Ascending aorta (tissue), 2 donors: ENCODE data around the gene PLCH1. TPM values are rescaled to one million over a fixed set of nuclear protein-coding genes. Genes with fewer than 3 reads are reported as not detected.

Experiments
- DNase-seq, 2 donors: peaks; one replicate each; pipeline ENCODE4 v3.0.0-alpha.2; 2019; ENCODE audit warnings: low spot score in 2 of 2
- H3K27ac ChIP-seq, 2 donors: fragments of 200-600 bp; sonication (generic); one replicate each; pipeline ENCODE4 v1.5.1; 2016 to 2017; ENCODE audit warnings: mild to moderate bottlenecking in 1 of 2
- H3K27me3 ChIP-seq: fragments of 200-600 bp; sonication (generic); one replicate; pipeline ENCODE4 v1.5.1; 2017
- H3K36me3 ChIP-seq, 2 donors: fragments of 200-600 bp; sonication (generic); one replicate each; pipeline ENCODE4 v1.5.1; 2016
- H3K4me1 ChIP-seq, 2 donors: fragments of 200-600 bp; sonication (generic); one replicate each; pipeline ENCODE4 v1.5.1; 2016 to 2017; ENCODE audit warnings: mild to moderate bottlenecking in 1 of 2
- H3K4me3 ChIP-seq, 2 donors: fragments of 200-600 bp; sonication (generic); one replicate each; pipeline ENCODE4 v1.5.1; 2016 to 2017; ENCODE audit warnings: mild to moderate bottlenecking in 1 of 2
- H3K9me3 ChIP-seq, 2 donors: fragments of 200-600 bp; sonication (generic); one replicate each; pipeline ENCODE4 v1.5.1; 2016
- CTCF ChIP-seq, 3 experiments: fragments of 200-600 bp in 2 of 3; fragments of 450-650 bp in 1 of 3; sonication (generic) in 2 of 3; IDR thresholded peaks; one replicate each; pipeline ENCODE4 v1.5.1; 2016 to 2019; ENCODE audit warnings: antibody characterized with exemption in 3 of 3, mild to moderate bottlenecking in 1 of 3, moderate library complexity in 1 of 3
- intact Hi-C: fragments of 100-400 bp; cut with DNase I; formaldehyde crosslinking; loops from one replicate; pipeline ENCODE4 v1.15.1; 2023
- total RNA-seq: library from RNA; depleted of rRNA; stranded (reverse); fragments of >200 nt; gene quantifications from one replicate; pipeline ENCODE4 v1.1.0, GENCODE V29; 2016

PLCH1 gene
- total RNA-seq, 1 donor from 2014 or later, result not detected

GRCh38 chr3:155771126-155771525 is 26.3 kb upstream of the PLCH1 start:
- intact Hi-C loops, result no loop called here
- no peaks in the 10 kb centered on the region for H3K9me3 ChIP-seq
- H3K36me3 ChIP-seq, result peaks cover 0 to 5% of the 10 kb centered on the region in 2 donors
- DNase-seq, result no peak
- H3K4me1 ChIP-seq, result peaks cover 2 to 3% of the 10 kb centered on the region in 2 donors
- H3K27me3 ChIP-seq, result no peaks in the 10 kb centered on the region
- H3K4me3 ChIP-seq, result no peak overlapping the region
- TF ChIP-seq CTCF (IDR thresholded peaks at IDR 0.05), result no peak
- no peak overlapping the region for H3K27ac ChIP-seq

GRCh38 chr3:155766206-155766605 is 21.3 kb upstream of the PLCH1 start:
- no peak for DNase-seq
- no peak overlapping the region for H3K27ac ChIP-seq
- H3K27me3 ChIP-seq, result no peaks in the 10 kb centered on the region
- no peak overlapping the region for H3K4me3 ChIP-seq
- peaks cover 2 to 3% of the 10 kb centered on the region in 2 donors for H3K36me3 ChIP-seq
- H3K4me1 ChIP-seq, result no peaks in the 10 kb centered on the region
- TF ChIP-seq CTCF (IDR thresholded peaks at IDR 0.05), result no peak
- no peaks in the 10 kb centered on the region for H3K9me3 ChIP-seq
- intact Hi-C loops, result no loop called here

DNA sequence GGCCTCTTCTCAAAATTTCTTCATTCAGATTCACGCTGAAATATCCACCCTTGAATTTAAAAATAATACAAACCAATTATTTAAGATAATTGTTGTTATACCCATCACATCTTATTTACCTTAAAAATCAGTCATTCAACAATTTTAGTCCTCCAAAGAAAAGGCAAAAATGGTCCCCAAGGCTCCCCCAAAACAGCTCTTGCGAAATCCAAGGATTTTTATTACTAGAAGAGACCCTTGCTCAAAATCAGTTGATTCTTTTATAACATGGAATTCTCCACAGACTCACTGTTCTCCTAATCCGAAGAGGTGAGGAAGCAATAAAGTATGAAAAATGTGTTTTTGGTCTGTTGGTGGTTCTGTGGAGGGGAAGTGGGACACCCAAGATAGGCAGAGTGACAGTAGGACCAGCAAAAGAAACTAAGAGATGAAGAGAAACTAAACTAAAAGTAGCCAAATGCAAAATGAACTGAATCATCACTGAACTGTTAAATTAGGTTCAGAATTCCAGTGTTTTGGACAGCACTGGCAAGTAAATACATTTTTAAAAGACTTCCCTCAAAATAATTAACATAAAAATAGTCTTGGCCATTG is 19.1 kb upstream of the PLCH1 start:
- Histone ChIP-seq H3K9me3 (no peaks in the 10 kb centered on the region), H3K27me3 (no peaks in the 10 kb centered on the region), H3K27ac (no peak overlapping the region), H3K36me3 (peaks cover 2 to 3% of the 10 kb centered on the region in 2 donors), H3K4me3 (no peak overlapping the region), H3K4me1 (no peaks in the 10 kb centered on the region)
- intact Hi-C loops, result no loop called here
- DNase-seq, result no peak
- no peak for TF ChIP-seq CTCF (IDR thresholded peaks at IDR 0.05)

- no peak for DNase-seq
- no peaks in the 10 kb centered on the region for H3K27me3 ChIP-seq
- no peaks in the 10 kb centered on the region for H3K4me1 ChIP-seq
- no peaks in the 10 kb centered on the region for H3K9me3 ChIP-seq
- H3K4me3 ChIP-seq, result no peak overlapping the region
- intact Hi-C loops, result no loop called here
- no peak overlapping the region for H3K27ac ChIP-seq
- H3K36me3 ChIP-seq, result peaks cover 3 to 6% of the 10 kb centered on the region in 2 donors
- no peak for TF ChIP-seq CTCF (IDR thresholded peaks at IDR 0.05)
Measured at GRCh38 chr3:155760653-155761052, 15.8 kb upstream of the PLCH1 start.

GRCh38 chr3:155757577-155757976 is 12.7 kb upstream of the PLCH1 start:
- no peaks in the 10 kb centered on the region for H3K9me3 ChIP-seq
- H3K27me3 ChIP-seq, result no peaks in the 10 kb centered on the region
- intact Hi-C loops, result no loop called here
- DNase-seq, result no peak
- H3K36me3 ChIP-seq, result peaks cover 3% of the 10 kb centered on the region in 2 donors
- H3K4me3 ChIP-seq, result no peak overlapping the region
- no peaks in the 10 kb centered on the region for H3K4me1 ChIP-seq
- H3K27ac ChIP-seq, result no peak overlapping the region
- TF ChIP-seq CTCF (IDR thresholded peaks at IDR 0.05), result no peak
